Stomach (tissue), 9 donors: ENCODE results near the gene RASSF3. TPM values are rescaled to one million over a fixed set of nuclear protein-coding genes. Genes with fewer than 3 reads are reported as not detected.

ENCODE experiments used
- DNase-seq, 2 donors: peaks; one replicate each; pipeline versions ENCODE4 v3.0.0 to v3.0.0-alpha.2; 2013 to 2019
- H3K27ac ChIP-seq, 5 donors: fragments of 200-600 bp in 4 of 5; sonication (generic) in 4 of 5; one replicate each; pipeline ENCODE4 v1.5.1; 2013 to 2019; ENCODE audit warnings: mild to moderate bottlenecking in 1 of 5, moderate library complexity in 1 of 5
- H3K27me3 ChIP-seq, 3 donors: fragments of 200-600 bp; sonication (generic); one replicate each; pipeline ENCODE4 v1.5.1; 2017 to 2019; ENCODE audit warnings: mixed run types in 1 of 3
- H3K36me3 ChIP-seq, 4 donors: fragments of 200-600 bp; sonication (generic); 1 replicate in 3 of 4; 2 replicates in 1 of 4; pipeline ENCODE4 v1.5.1; 2016 to 2019
- H3K4me1 ChIP-seq, 4 donors: fragments of 200-600 bp; sonication (generic); one replicate each; pipeline ENCODE4 v1.5.1; 2016 to 2019
- H3K4me3 ChIP-seq, 4 donors: fragments of 200-600 bp; sonication (generic) in 3 of 4; one replicate each; pipeline ENCODE4 v1.5.1; 2016 to 2019; ENCODE audit warnings: mild to moderate bottlenecking in 1 of 4
- H3K9me3 ChIP-seq, 4 donors: fragments of 200-600 bp; sonication (generic); one replicate each; pipeline ENCODE4 v1.5.1; 2016 to 2019
- EP300 ChIP-seq: sonication (generic); formaldehyde crosslinking; IDR thresholded peaks from one replicate; pipeline ENCODE4 v1.6.1; 2017; ENCODE audit warnings: antibody characterized with exemption
- POLR2A ChIP-seq, 4 donors: fragments of 450-650 bp; IDR thresholded peaks; one replicate each; pipeline ENCODE4 v1.6.1; 2016; ENCODE audit warnings: antibody characterized with exemption in 4 of 4, control low read depth in 2 of 4, mild to moderate bottlenecking in 1 of 4, moderate library complexity in 1 of 4
- POLR2AphosphoS5 ChIP-seq, 3 donors: sonication (generic); formaldehyde crosslinking; IDR thresholded peaks; one replicate each; pipeline ENCODE4 v1.6.1; 2016; ENCODE audit warnings: antibody characterized with exemption in 3 of 3
- WGBS, 5 donors: extraction: QIAGEN DNeasy Blood & Tissue Kit in 3 of 5; methylation state at CpG; one replicate each; pipeline versions ENCODE4 v1.1.5 to v1.1.7; 2013 to 2018; 5-methylcytosine and 5-hydroxymethylcytosine counted together
- intact Hi-C: fragments of 100-400 bp; cut with DNase I; formaldehyde crosslinking; loops from one replicate; pipeline ENCODE4 v1.15.1; 2023; ENCODE audit warnings: low total_unique reads
- polyA plus RNA-seq, 3 donors: library from polyadenylated mRNA; stranded (reverse); fragments of 200-250 nt; gene quantifications; one replicate each; pipeline ENCODE4 v1.2.3, GENCODE V29; 2013
- total RNA-seq, 5 donors: library from RNA; depleted of rRNA; stranded (reverse); fragments of >200 nt; gene quantifications; one replicate each; pipeline versions ENCODE4 v1.1.0 to v1.2.3, GENCODE V29; 2014 to 2016
- TF ChIP-seq, protein P1 (sequence below), 7 experiments: fragments of 450-650 bp in 4 of 7; fragments of 200-600 bp in 3 of 7; sonication (generic) in 3 of 7; IDR thresholded peaks; one replicate each; pipeline ENCODE4 v1.5.1; 2016 to 2019; ENCODE audit warnings: antibody characterized with exemption in 7 of 7, control low read depth in 2 of 7, mild to moderate bottlenecking in 1 of 7
- donor health status: healthy with polysubstance abuse.
- donor health status: Bipolar disorder and iron deficiency.
- donor health status: healthy.

Gene RASSF3
- total and polyA plus RNA-seq, 8 donors, result 29.3 to 109 (median 54.8) TPM

DNA sequence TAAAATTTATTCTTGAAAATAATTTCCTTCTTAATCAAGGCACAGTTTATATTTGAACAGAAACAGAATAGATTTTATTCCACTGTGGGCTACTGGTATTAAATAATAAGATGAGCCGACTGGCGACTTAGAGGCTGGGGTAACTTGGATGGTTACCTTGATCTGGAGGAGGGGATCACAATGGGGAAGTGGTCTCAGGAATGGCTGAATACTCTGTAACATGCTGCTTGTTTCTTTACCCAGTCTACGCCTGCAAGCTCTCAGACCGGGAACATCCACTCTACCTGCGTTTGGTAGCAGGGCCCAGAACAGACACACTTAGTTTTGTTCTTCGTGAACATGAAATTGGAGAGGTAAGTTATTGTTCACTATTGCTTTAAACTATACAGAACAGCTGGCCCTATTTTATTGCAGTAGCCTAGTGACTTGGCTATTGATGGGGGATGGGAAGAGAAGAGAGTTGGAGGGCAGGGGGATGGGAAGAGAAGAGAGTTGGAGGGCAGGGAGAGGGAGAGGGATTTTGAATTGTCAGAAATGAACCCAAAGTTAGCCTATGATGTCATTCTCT lies 81.0 kb downstream of the RASSF3 start:
- Histone ChIP-seq H3K9me3 (no peaks in the 10 kb centered on the region), H3K27ac (peak overlapping the region in 2 of 5 donors; percentile 27 to 39), H3K4me1 (peaks cover 9 to 63% (median 40%) of the 10 kb centered on the region in 4 donors), H3K27me3 (no peaks in the 10 kb centered on the region), H3K36me3 (peaks cover 21 to 58% (median 46%) of the 10 kb centered on the region in 4 donors), H3K4me3 (no peak overlapping the region)
- no peak for DNase-seq
- intact Hi-C loops, result loop anchor here (5.0 kb wide), 1 partner anchor 139 kb away; no protein-coding TSS in a partner anchor
- TF ChIP-seq POLR2AphosphoS5 (IDR thresholded peaks at IDR 0.05) (no peak), POLR2A (IDR thresholded peaks at IDR 0.05) (no peak), EP300 (no peak)
- TF ChIP-seq, protein P1, sequence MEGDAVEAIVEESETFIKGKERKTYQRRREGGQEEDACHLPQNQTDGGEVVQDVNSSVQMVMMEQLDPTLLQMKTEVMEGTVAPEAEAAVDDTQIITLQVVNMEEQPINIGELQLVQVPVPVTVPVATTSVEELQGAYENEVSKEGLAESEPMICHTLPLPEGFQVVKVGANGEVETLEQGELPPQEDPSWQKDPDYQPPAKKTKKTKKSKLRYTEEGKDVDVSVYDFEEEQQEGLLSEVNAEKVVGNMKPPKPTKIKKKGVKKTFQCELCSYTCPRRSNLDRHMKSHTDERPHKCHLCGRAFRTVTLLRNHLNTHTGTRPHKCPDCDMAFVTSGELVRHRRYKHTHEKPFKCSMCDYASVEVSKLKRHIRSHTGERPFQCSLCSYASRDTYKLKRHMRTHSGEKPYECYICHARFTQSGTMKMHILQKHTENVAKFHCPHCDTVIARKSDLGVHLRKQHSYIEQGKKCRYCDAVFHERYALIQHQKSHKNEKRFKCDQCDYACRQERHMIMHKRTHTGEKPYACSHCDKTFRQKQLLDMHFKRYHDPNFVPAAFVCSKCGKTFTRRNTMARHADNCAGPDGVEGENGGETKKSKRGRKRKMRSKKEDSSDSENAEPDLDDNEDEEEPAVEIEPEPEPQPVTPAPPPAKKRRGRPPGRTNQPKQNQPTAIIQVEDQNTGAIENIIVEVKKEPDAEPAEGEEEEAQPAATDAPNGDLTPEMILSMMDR (IDR thresholded peaks at IDR 0.05), result no peak
- WGBS, 5 donors, result 89 to 95% (median 95%) methylated on average over 6 of the region's 6 CpGs

DNA sequence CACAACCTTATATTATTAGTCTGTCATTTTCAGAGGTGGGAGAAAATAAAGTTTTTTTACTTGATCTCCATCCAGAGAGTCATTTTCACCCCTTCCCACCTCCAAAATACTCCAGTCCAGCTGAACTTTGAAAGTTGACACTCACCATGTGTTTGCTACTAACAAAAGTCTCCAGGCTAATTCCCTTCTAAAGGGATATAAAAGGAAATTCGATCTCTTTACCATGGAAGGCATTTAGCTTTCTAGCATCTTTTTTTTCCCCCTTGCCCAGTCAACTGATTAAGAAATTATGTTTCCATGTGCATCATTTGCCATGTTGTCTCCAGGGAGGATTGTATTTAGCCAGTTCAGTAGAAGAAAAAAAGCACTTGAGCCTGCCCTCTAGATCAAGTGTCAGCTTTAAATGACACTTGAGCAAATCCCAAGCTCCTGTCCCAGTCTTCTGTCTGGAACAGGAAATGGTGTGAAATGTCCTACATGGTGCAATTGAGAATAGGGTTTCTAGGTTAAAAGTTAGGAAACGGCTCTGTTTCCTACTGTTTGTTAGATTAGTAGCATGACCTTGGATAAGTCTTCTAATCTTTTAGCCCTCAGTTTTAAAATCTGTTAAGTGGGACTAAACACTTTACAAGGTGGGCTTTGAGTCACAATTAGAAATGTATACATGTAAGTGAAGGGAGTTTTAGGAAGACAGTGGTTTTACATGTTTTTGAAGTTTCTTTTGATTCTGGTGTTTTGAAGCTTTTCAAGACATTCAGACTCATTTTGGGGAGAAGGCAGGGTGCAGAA lies 81.7 kb downstream of the RASSF3 start:
- intact Hi-C loops, result loop anchor here (5.0 kb wide), 1 partner anchor 140 kb away; no protein-coding TSS in a partner anchor
- peaks cover 15 to 51% (median 40%) of the 10 kb centered on the region in 4 donors for H3K36me3 ChIP-seq
- H3K9me3 ChIP-seq, result no peaks in the 10 kb centered on the region
- H3K27me3 ChIP-seq, result no peaks in the 10 kb centered on the region
- H3K27ac ChIP-seq, result peak overlapping the region in 2 of 5 donors; percentile 27 to 39
- no peak for DNase-seq
- peaks cover 9 to 68% (median 43%) of the 10 kb centered on the region in 4 donors for H3K4me1 ChIP-seq
- TF ChIP-seq POLR2AphosphoS5 (IDR thresholded peaks at IDR 0.05) (no peak), EP300 (no peak), POLR2A (IDR thresholded peaks at IDR 0.05) (no peak)
- TF ChIP-seq, protein P1 (IDR thresholded peaks at IDR 0.05), result no peak
- WGBS, 5 donors, result 48 to 60% (median 50%) methylated on average over 2 of the region's 2 CpGs
- H3K4me3 ChIP-seq, result no peak overlapping the region

DNA sequence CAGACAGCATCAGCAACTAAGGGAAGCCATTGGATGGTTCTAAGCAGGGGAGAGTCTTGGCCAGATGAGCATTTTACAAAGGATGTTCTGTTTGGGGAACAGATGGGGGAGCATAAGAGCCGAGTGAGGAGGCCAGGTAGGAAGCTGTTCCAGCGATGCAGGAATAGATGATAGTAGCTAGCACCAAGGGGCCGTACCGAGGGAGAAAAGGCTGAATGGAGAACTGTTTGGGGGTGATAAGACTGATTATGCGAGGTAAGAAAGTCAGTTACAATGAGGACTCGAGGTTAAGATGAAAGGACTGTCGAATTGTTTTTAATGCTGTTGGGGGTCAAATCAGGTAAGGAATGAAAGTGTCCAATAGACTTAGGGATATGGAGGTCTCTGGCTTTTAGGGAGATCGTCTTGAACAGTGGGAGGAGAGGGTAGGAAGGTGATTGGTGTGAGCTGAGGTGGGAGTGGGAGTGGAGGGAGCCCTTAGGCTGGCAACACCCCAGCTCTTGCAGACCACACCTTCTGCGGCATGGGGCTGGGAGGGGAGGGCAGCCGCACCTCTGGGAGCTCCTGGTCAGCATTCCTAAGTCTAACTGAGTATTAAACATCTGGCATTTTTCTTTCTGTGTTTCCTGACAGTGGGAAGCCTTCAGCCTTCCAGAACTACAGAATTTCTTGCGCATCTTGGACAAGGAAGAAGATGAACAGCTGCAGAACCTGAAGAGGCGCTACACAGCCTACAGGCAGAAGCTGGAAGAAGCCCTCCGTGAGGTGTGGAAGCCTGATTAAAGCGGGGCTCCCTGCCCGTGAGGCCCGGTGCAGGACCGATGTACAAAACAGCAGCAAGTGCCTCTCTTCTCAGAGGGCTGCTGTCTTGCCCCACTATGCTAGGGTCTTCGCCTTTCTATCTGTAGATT lies 84.1 kb downstream of the RASSF3 start:
- peak in 1 of 2 donors; percentile 57 for DNase-seq
- WGBS, 5 donors, result 49 to 68% (median 55%) methylated on average over 18 of the region's 18 CpGs
- peaks cover 0 to 65% (median 31%) of the 10 kb centered on the region in 4 donors for H3K4me1 ChIP-seq
- no peaks in the 10 kb centered on the region for H3K27me3 ChIP-seq
- H3K9me3 ChIP-seq, result no peaks in the 10 kb centered on the region
- H3K36me3 ChIP-seq, result peaks cover 9 to 43% (median 36%) of the 10 kb centered on the region in 4 donors
- no peak overlapping the region for H3K4me3 ChIP-seq
- H3K27ac ChIP-seq, result peak overlapping the region in 3 of 5 donors; percentile 14 to 60 (median 16)
- intact Hi-C loops, result loop anchor here (5.0 kb wide), 1 partner anchor 142 kb away; no protein-coding TSS in a partner anchor
- TF ChIP-seq POLR2A (IDR thresholded peaks at IDR 0.05), result no peak
- TF ChIP-seq, protein P1 (IDR thresholded peaks at IDR 0.05), result no peak
- TF ChIP-seq POLR2AphosphoS5 (IDR thresholded peaks at IDR 0.05), result no peak
- TF ChIP-seq EP300, result no peak

DNA sequence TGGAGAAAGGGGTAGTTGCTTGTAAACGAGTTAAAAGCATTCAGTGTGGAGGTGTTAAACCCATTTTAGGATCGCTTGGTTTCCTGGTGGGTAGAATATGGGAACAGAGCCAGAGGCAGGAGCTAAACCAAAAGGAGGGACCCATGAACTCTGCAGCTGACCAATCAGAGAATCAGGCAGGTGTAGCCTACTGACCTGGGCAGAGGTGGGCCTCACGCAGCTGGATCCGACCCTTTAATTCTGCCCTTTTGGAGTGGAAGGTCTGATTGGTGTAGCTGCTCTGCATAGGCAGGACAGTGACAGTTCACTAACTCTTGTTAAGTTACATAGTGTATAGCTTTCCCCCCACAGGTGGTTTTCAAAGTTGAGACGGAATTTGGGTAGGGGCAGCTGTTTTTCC lies 85.3 kb downstream of the RASSF3 start:
- Histone ChIP-seq H3K4me1 (peaks cover 0 to 68% (median 30%) of the 10 kb centered on the region in 4 donors), H3K4me3 (no peak overlapping the region), H3K27ac (peak overlapping the region in 4 of 5 donors; percentile 8 to 60 (median 20)), H3K36me3 (peaks cover 9 to 48% (median 39%) of the 10 kb centered on the region in 4 donors), H3K9me3 (no peaks in the 10 kb centered on the region), H3K27me3 (no peaks in the 10 kb centered on the region)
- DNase-seq, result no peak
- intact Hi-C loops, result no loop called here
- 70 to 79% (median 72%) methylated on average over 5 of the region's 5 CpGs for WGBS, 5 donors
- TF ChIP-seq, protein P1 (IDR thresholded peaks at IDR 0.05), result no peak
- TF ChIP-seq POLR2AphosphoS5 (IDR thresholded peaks at IDR 0.05) (no peak), POLR2A (IDR thresholded peaks at IDR 0.05) (no peak), EP300 (no peak)
